Stimulated activated CD8-positive, alpha-beta memory T cell treated with anti-CD3 and anti-CD28 coated beads, Interleukin-15, amount 100 ng/mL, for 1 hour (primary cell): ENCODE results near the gene ADAMTS12.

Experiments
- DNase-seq: peaks from one replicate; pipeline ENCODE4 v3.0.0-alpha.2; 2020; ENCODE audit warnings: low read depth

The ADAMTS12 gene

GRCh38 chr5:33713136-33713765, 178.5 kb downstream of the ADAMTS12 start:
- no peak for DNase-seq

GRCh38 chr5:33712664-33713063, 179.1 kb downstream of the ADAMTS12 start:
- no peak for DNase-seq

- no peak for DNase-seq
Measured at GRCh38 chr5:33711094-33711679, 180.6 kb downstream of the ADAMTS12 start.

GRCh38 chr5:33702867-33703266, 188.9 kb downstream of the ADAMTS12 start:
- DNase-seq = no peak

- DNase-seq = no peak
Measured at GRCh38 chr5:33701951-33702350, 189.8 kb downstream of the ADAMTS12 start.

- no peak for DNase-seq
Measured at GRCh38 chr5:33701251-33701650, 190.5 kb downstream of the ADAMTS12 start.

GRCh38 chr5:33696411-33696810, 195.4 kb downstream of the ADAMTS12 start:
- DNase-seq = no peak

GRCh38 chr5:33692980-33693379, 198.8 kb downstream of the ADAMTS12 start:
- DNase-seq = no peak

GRCh38 chr5:33691856-33692255, 199.9 kb downstream of the ADAMTS12 start:
- DNase-seq = no peak

GRCh38 chr5:33690374-33691135, 201.2 kb downstream of the ADAMTS12 start:
- DNase-seq = no peak

GRCh38 chr5:33688526-33688925, 203.3 kb downstream of the ADAMTS12 start:
- DNase-seq = no peak

GRCh38 chr5:33688066-33688465, 203.7 kb downstream of the ADAMTS12 start:
- no peak for DNase-seq

- DNase-seq = no peak
Measured at GRCh38 chr5:33685873-33686755, 205.7 kb downstream of the ADAMTS12 start.

- no peak for DNase-seq
Measured at GRCh38 chr5:33684496-33685159, 207.2 kb downstream of the ADAMTS12 start.

GRCh38 chr5:33679791-33680190, 212.0 kb downstream of the ADAMTS12 start:
- no peak for DNase-seq

- DNase-seq = no peak
Measured at GRCh38 chr5:33675958-33676464, 215.8 kb downstream of the ADAMTS12 start.

- no peak for DNase-seq
Measured at GRCh38 chr5:33671700-33672291, 220.0 kb downstream of the ADAMTS12 start.

GRCh38 chr5:33662722-33663427, 228.9 kb downstream of the ADAMTS12 start:
- DNase-seq = no peak

- no peak for DNase-seq
Measured at GRCh38 chr5:33659526-33660169, 232.1 kb downstream of the ADAMTS12 start.
